B cell (primary cell): ENCODE results near the gene REN. TPM values are rescaled to one million over a fixed set of nuclear protein-coding genes. Genes with fewer than 3 reads are reported as not detected.

ENCODE experiments used
- ATAC-seq: fragments of 200-7000 bp; cut with Tn5 transposase; one replicate; pipeline ENCODE4 v1.10.0; 2021; ENCODE audit warnings: low read depth, mild to moderate bottlenecking, moderate number of reproducible peaks, moderate library complexity
- CTCF ChIA-PET: fragments of 350-600 bp; sonication (Branson Sonifier 250); formaldehyde crosslinking; loops from one replicate; lab custom pipeline; 2021; ENCODE audit warnings: antibody characterized with exemption, inconsistent platforms; lab: Charles Lee
- POLR2A ChIA-PET: fragments of 350-600 bp; sonication (Branson Sonifier 250); formaldehyde crosslinking; loops from one replicate; lab custom pipeline; 2021; ENCODE audit warnings: antibody characterized with exemption; lab: Charles Lee
- DNase-seq: peaks from one replicate; pipeline ENCODE4 v3.0.0; 2013
- H2AFZ ChIP-seq: 2 replicates; pipeline ENCODE4 v1.6.1; 2012; ENCODE audit warnings: mild to moderate bottlenecking, low read depth, low read length; ENCODE audit not compliant: insufficient read depth, poor library complexity, severe bottlenecking
- H3K27ac ChIP-seq, 2 donors: 1 replicate in 1 of 2; 2 replicates in 1 of 2; pipeline ENCODE4 v1.5.1; 2012 to 2013; ENCODE audit warnings: low read length in 2 of 2, mild to moderate bottlenecking in 2 of 2, moderate library complexity in 1 of 2
- H3K27me3 ChIP-seq, 4 experiments: fragments of 200-600 bp in 1 of 4; sonication (generic) in 1 of 4; replicated peaks in 1 of 4; 1 replicate in 2 of 4; 2 replicates in 2 of 4; pipeline versions ENCODE4 v1.6.1 to v1.7.0; 2013 to 2016; ENCODE audit warnings: low read length in 3 of 4, mild to moderate bottlenecking in 2 of 4, mixed read lengths in 1 of 4, moderate library complexity in 1 of 4; ENCODE audit not compliant: insufficient read depth in 4 of 4, control insufficient read depth in 3 of 4; ENCODE audit errors: control extremely low read depth in 1 of 4
- H3K36me3 ChIP-seq, 2 experiments: replicated peaks in 1 of 2; 1 replicate in 1 of 2; 2 replicates in 1 of 2; pipeline versions ENCODE4 v1.6.1 to v1.7.1; 2013; ENCODE audit warnings: low read length in 1 of 2; ENCODE audit not compliant: insufficient read depth in 2 of 2, control insufficient read depth in 1 of 2; ENCODE audit errors: control extremely low read depth in 1 of 2, extremely low read depth in 1 of 2
- H3K4me1 ChIP-seq, 2 donors: fragments of 200-600 bp in 1 of 2; sonication (generic) in 1 of 2; 1 replicate in 1 of 2; 2 replicates in 1 of 2; pipeline versions ENCODE4 v1.5.1 to v1.6.1; 2013 to 2017; ENCODE audit warnings: low read length in 2 of 2; ENCODE audit not compliant: control insufficient read depth in 2 of 2, insufficient read depth in 2 of 2
- H3K4me2 ChIP-seq: replicated peaks from 2 replicates; pipeline ENCODE3; 2012; ENCODE audit warnings: mild to moderate bottlenecking, low read depth, low read length; ENCODE audit not compliant: poor library complexity, severe bottlenecking
- H3K4me3 ChIP-seq, 5 experiments: fragments of 200-600 bp in 1 of 5; sonication (generic) in 1 of 5; 1 replicate in 3 of 5; 2 replicates in 2 of 5; pipeline versions ENCODE4 v1.5.1 to v1.7.0; 2011 to 2016; ENCODE audit warnings: low read length in 4 of 5, mild to moderate bottlenecking in 4 of 5, low read depth in 2 of 5, control low read depth in 1 of 5, moderate library complexity in 1 of 5; ENCODE audit not compliant: insufficient read depth in 1 of 5; ENCODE audit errors: control extremely low read depth in 1 of 5, extremely low read depth in 1 of 5
- H3K79me2 ChIP-seq: fragments of 200-600 bp; sonication (generic); one replicate; pipeline ENCODE4 v1.6.0; 2016; ENCODE audit warnings: low read length; ENCODE audit not compliant: control insufficient read depth, insufficient read depth
- H3K9ac ChIP-seq: fragments of 200-600 bp; sonication (generic); 2 replicates; pipeline ENCODE4 v1.6.1; 2017; ENCODE audit warnings: mild to moderate bottlenecking, low read length, moderate library complexity
- H3K9me3 ChIP-seq, 3 donors: one replicate each; pipeline versions ENCODE4 v1.6.1 to v1.7.1; 2013; ENCODE audit warnings: low read length in 2 of 3; ENCODE audit not compliant: control insufficient read depth in 2 of 3, insufficient read depth in 1 of 3; ENCODE audit errors: control extremely low read depth in 1 of 3
- H4K20me1 ChIP-seq: 2 replicates; pipeline ENCODE4 v1.6.0; 2012; ENCODE audit warnings: mild to moderate bottlenecking, low read length; ENCODE audit not compliant: insufficient read depth, control insufficient read depth, poor library complexity, severe bottlenecking
- H3K27ac Mint-ChIP-seq: one replicate; pipeline ENCODE4 v1.8.0; 2021; ENCODE audit warnings: mixed read lengths
- H3K27me3 Mint-ChIP-seq: one replicate; pipeline ENCODE4 v1.8.0; 2021; ENCODE audit warnings: mixed read lengths
- H3K4me1 Mint-ChIP-seq: one replicate; pipeline ENCODE4 v1.8.0; 2021; ENCODE audit warnings: mixed read lengths
- H3K4me3 Mint-ChIP-seq: one replicate; pipeline ENCODE4 v1.8.0; 2021; ENCODE audit warnings: mixed read lengths
- H3K9me3 Mint-ChIP-seq: one replicate; pipeline ENCODE4 v1.8.0; 2022; ENCODE audit warnings: mixed read lengths; ENCODE audit not compliant: insufficient read depth
- CTCF ChIP-seq: fragments of 200-600 bp; IDR thresholded peaks from one replicate; pipeline ENCODE4 v1.8.0; 2022; ENCODE audit warnings: antibody characterized with exemption, mild to moderate bottlenecking
- EZH2 ChIP-seq: IDR thresholded peaks from 2 replicates; pipeline ENCODE4 v1.6.1; 2012; ENCODE audit warnings: borderline replicate concordance, low read depth, mild to moderate bottlenecking, moderate library complexity, low read length; ENCODE audit not compliant: insufficient read depth, poor library complexity, severe bottlenecking
- WGBS: methylation state at CpG from one replicate; pipeline ENCODE4 v1.1.5; 2013; ENCODE audit warnings: missing lambda C conversion rate; ENCODE audit not compliant: insufficient coverage; 5-methylcytosine and 5-hydroxymethylcytosine counted together
- intact Hi-C: fragments of 100-400 bp; cut with micrococcal nuclease; formaldehyde crosslinking; loops from one replicate; pipeline ENCODE4 v1.10.0; 2022
- polyA plus RNA-seq: library from polyadenylated mRNA; depleted of rRNA; stranded (reverse); fragments of >200 nt; gene quantifications from 2 replicates; pipeline ENCODE4 v1.2.3, GENCODE V29; 2012
- total RNA-seq, 2 donors: library from RNA; stranded (reverse); fragments of 120-200 nt in 1 of 2; gene quantifications; 1 replicate in 1 of 2; 2 replicates in 1 of 2; pipeline versions ENCODE4 v1.2.3 to v1.2.4, GENCODE V29; 2013 to 2022

Gene REN
- total and polyA plus RNA-seq, 2 donors (not counting 1 experiment from before 2014, with no cell fraction given), result not detected

- H3K4me3 ChIP-seq, result no peak overlapping the region
- ATAC-seq (no peak), DNase-seq (no peak)
- H4K20me1 ChIP-seq, result no peaks in the 10 kb centered on the region
- peaks cover 0 to 5% (median 0%) of the 10 kb centered on the region in 4 experiments for H3K27me3 ChIP-seq
- H3K79me2 ChIP-seq, result no peaks in the 10 kb centered on the region
- peaks cover 6% of the 10 kb centered on the region for H3K27me3 Mint-ChIP-seq
- no peak overlapping the region for H2AFZ ChIP-seq
- 96% methylated on average over 4 of the region's 5 CpGs for WGBS
- no peak overlapping the region for H3K27ac ChIP-seq
- no peaks in the 10 kb centered on the region for H3K9me3 ChIP-seq
- no peak overlapping the region for H3K4me3 Mint-ChIP-seq
- H3K4me1 Mint-ChIP-seq, result peaks cover 3% of the 10 kb centered on the region
- no peak overlapping the region for H3K9ac ChIP-seq
- no peak overlapping the region for H3K4me2 ChIP-seq
- H3K36me3 ChIP-seq, result no peaks in the 10 kb centered on the region
- CTCF ChIA-PET, result no interaction called here
- POLR2A ChIA-PET, result interaction anchor here (0.7 kb wide), 1 partner anchor 325 kb away, joined by 3 read pairs; no protein-coding TSS in a partner anchor
- intact Hi-C loops, result no loop called here
- no peaks in the 10 kb centered on the region for H3K9me3 Mint-ChIP-seq
- no peaks in the 10 kb centered on the region for H3K4me1 ChIP-seq
- no peak for TF ChIP-seq EZH2
- TF ChIP-seq CTCF, result no peak
- no peak overlapping the region for H3K27ac Mint-ChIP-seq
These were observed 55.1 kb downstream of the REN start for GRCh38 chr1:204110894-204111633.
